Measurements from ENCODE around the gene SPRED2.

DNA sequence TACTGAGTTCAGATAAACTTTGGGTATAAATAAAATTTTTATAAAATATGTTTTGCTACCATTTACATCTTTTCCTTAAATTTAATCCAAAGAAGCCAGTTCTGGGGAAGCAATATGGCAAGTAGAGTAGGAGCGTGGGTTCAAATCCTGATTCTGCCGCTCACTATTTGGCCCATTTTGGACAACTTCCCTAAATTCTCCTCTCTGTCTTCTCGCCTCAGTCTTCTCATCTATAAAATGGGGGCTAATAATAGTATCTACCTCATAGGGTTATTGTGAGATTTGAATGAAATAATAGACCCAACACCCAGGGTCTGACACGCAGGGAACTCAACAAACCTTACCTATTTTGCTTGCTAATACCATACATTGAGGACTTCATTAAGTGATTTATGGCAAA is 145.0 kb downstream of the SPRED2 start:
- TF ChIP-seq CTCF (IDR thresholded peaks at IDR 0.05; ENCODE audit: low read depth, low read length, poor library complexity, severe bottlenecking) (no peak), EZH2phosphoT487 (IDR thresholded peaks at IDR 0.05; ENCODE audit: borderline replicate concordance, low read length) (no peak)
